Transverse colon (tissue), 3 donors: ENCODE measurements around the gene CDKN1C.

ENCODE experiments used
- CTCF ChIP-seq, 5 experiments: fragments of 200-600 bp in 3 of 5; fragments of 450-650 bp in 2 of 5; sonication (generic) in 3 of 5; IDR thresholded peaks; 1 replicate in 2 of 5; 2 replicates in 3 of 5; pipeline ENCODE4 v1.5.1; 2016 to 2017; ENCODE audit warnings: antibody characterized with exemption in 5 of 5, inconsistent platforms in 3 of 5, mild to moderate bottlenecking in 2 of 5, moderate library complexity in 1 of 5
- POLR2A ChIP-seq: fragments of 450-650 bp; IDR thresholded peaks from one replicate; pipeline ENCODE4 v1.6.1; 2016; ENCODE audit warnings: antibody characterized with exemption, mild to moderate bottlenecking, moderate library complexity

- no peak for TF ChIP-seq CTCF (IDR thresholded peaks at IDR 0.05)
- no peak for TF ChIP-seq POLR2A
Measured at GRCh38 chr11:2857918-2858317, 27.7 kb downstream of the CDKN1C start.
